WTC11 (cell line): ENCODE measurements around the gene MAPK14. TPM values are rescaled to one million over a fixed set of nuclear protein-coding genes. Genes with fewer than 3 reads are reported as not detected.
A peak's percentile ranks its signal among the peaks of the same experiment; 100 is the strongest.

Experiments used
- ATAC-seq: fragments of 200-7000 bp; cut with Tn5 transposase; 2 replicates; pipeline ENCODE4 v1.10.0; 2021; ENCODE audit warnings: mild to moderate bottlenecking, moderate library complexity
- CTCF ChIA-PET: fragments of 300-600 bp; sonication (Branson Sonifier 250); formaldehyde crosslinking; loops from one replicate; lab custom pipeline; 2021; ENCODE audit warnings: antibody characterized with exemption; lab: Charles Lee
- POLR2A ChIA-PET: fragments of 350-600 bp; sonication (Branson Sonifier 250); formaldehyde crosslinking; loops from one replicate; lab custom pipeline; 2021; ENCODE audit warnings: antibody characterized with exemption; lab: Charles Lee
- DNase-seq: peaks from one replicate; pipeline ENCODE4 v3.0.0; 2021; ENCODE audit warnings: low spot score
- H3K27ac Mint-ChIP-seq: 2 replicates; pipeline ENCODE4 v1.8.0; 2021; ENCODE audit warnings: mixed read lengths
- H3K27me3 Mint-ChIP-seq: 2 replicates; pipeline ENCODE4 v1.8.0; 2021; ENCODE audit warnings: low read depth, mild to moderate bottlenecking, moderate library complexity, mixed read lengths
- H3K36me3 Mint-ChIP-seq: 2 replicates; pipeline ENCODE4 v1.8.0; 2021; ENCODE audit warnings: mixed read lengths
- H3K4me1 Mint-ChIP-seq: 2 replicates; pipeline ENCODE4 v1.8.0; 2022; ENCODE audit warnings: mixed read lengths
- H3K4me3 Mint-ChIP-seq: 2 replicates; pipeline ENCODE4 v1.8.0; 2021; ENCODE audit warnings: mild to moderate bottlenecking, moderate library complexity, mixed read lengths
- H3K9me3 Mint-ChIP-seq: 2 replicates; pipeline ENCODE4 v1.8.0; 2021; ENCODE audit warnings: mixed read lengths
- ATF1 ChIP-seq: sonication (generic); formaldehyde crosslinking; IDR thresholded peaks from 2 replicates; pipeline ENCODE4 v1.8.1; 2023; ENCODE audit warnings: mild to moderate bottlenecking, moderate library complexity, missing genetic modification reagents
- ESRRA ChIP-seq: sonication (generic); formaldehyde crosslinking; IDR thresholded peaks from 2 replicates; pipeline ENCODE4 v1.8.1; 2022; ENCODE audit warnings: mild to moderate bottlenecking, missing genetic modification reagents, borderline replicate concordance
- GTF2I ChIP-seq: fragments of 250-450 bp; sonication (Bioruptor Pico); conservative IDR thresholded peaks from 2 replicates; pipeline ENCODE4 v1.4.0; 2021; ENCODE audit warnings: mild to moderate bottlenecking
- NFYB ChIP-seq: sonication (generic); formaldehyde crosslinking; conservative IDR thresholded peaks from 2 replicates; pipeline ENCODE4 v1.8.0; 2022; ENCODE audit warnings: low read depth, missing genetic modification reagents
- NR1H2 ChIP-seq: sonication (generic); formaldehyde crosslinking; IDR thresholded peaks from 2 replicates; pipeline ENCODE4 v1.9.0; 2021; ENCODE audit warnings: mild to moderate bottlenecking, moderate library complexity, missing genetic modification reagents
- RORB ChIP-seq: fragments of 250-450 bp; sonication (Bioruptor Pico); IDR thresholded peaks from 2 replicates; pipeline ENCODE4 v1.9.0; 2021; ENCODE audit warnings: mild to moderate bottlenecking
- TEAD1 ChIP-seq: sonication (generic); formaldehyde crosslinking; IDR thresholded peaks from 2 replicates; pipeline ENCODE4 v1.8.0; 2022; ENCODE audit warnings: mild to moderate bottlenecking, missing genetic modification reagents
- TEAD4 ChIP-seq: sonication (generic); formaldehyde crosslinking; IDR thresholded peaks from 2 replicates; pipeline ENCODE4 v1.8.0; 2022; ENCODE audit warnings: mild to moderate bottlenecking, missing genetic modification reagents
- ZNF121 ChIP-seq: sonication (generic); formaldehyde crosslinking; IDR thresholded peaks from 2 replicates; pipeline ENCODE4 v1.8.0; 2023; ENCODE audit warnings: missing genetic modification reagents
- ZNF138 ChIP-seq: sonication (generic); formaldehyde crosslinking; conservative IDR thresholded peaks from 2 replicates; pipeline ENCODE4 v1.8.1; 2022; ENCODE audit warnings: mild to moderate bottlenecking, moderate library complexity, missing genetic modification reagents
- ZNF219 ChIP-seq: sonication (generic); formaldehyde crosslinking; IDR thresholded peaks from 2 replicates; pipeline ENCODE4 v1.8.0; 2023; ENCODE audit warnings: missing genetic modification reagents, mild to moderate bottlenecking, borderline replicate concordance
- ZNF232 ChIP-seq: sonication (generic); formaldehyde crosslinking; IDR thresholded peaks from 2 replicates; pipeline ENCODE4 v1.8.0; 2022; ENCODE audit warnings: mild to moderate bottlenecking, missing genetic modification reagents
- ZNF423 ChIP-seq: fragments of 250-450 bp; sonication (Bioruptor Pico); IDR thresholded peaks from 2 replicates; pipeline ENCODE4 v2.1.2; 2022; ENCODE audit warnings: mild to moderate bottlenecking, moderate library complexity
- total RNA-seq: library from RNA; stranded (reverse); gene quantifications from 3 replicates; pipeline ENCODE4 v1.2.3, GENCODE V29; 2021
- TF ChIP-seq, protein P1 (sequence below): fragments of 250-450 bp; sonication (Bioruptor Pico); IDR thresholded peaks from 2 replicates; pipeline ENCODE4 v1.8.0; 2021; ENCODE audit warnings: mild to moderate bottlenecking
- TF ChIP-seq, protein P2 (sequence below): fragments of 200-600 bp; IDR thresholded peaks from 2 replicates; pipeline ENCODE4 v1.8.0; 2022; ENCODE audit warnings: antibody characterized with exemption
- TF ChIP-seq, protein P3 (sequence below): sonication (generic); formaldehyde crosslinking; IDR thresholded peaks from 2 replicates; pipeline ENCODE4 v1.8.1; 2023; ENCODE audit warnings: mild to moderate bottlenecking, moderate library complexity, missing genetic modification reagents
- TF ChIP-seq, protein P4 (sequence below): sonication (generic); formaldehyde crosslinking; IDR thresholded peaks from 2 replicates; pipeline ENCODE4 v1.8.1; 2022; ENCODE audit warnings: missing genetic modification reagents, borderline replicate concordance
- TF ChIP-seq, protein P5 (sequence below): fragments of 250-450 bp; sonication (Bioruptor Pico); IDR thresholded peaks from 2 replicates; pipeline ENCODE4 v1.9.0; 2021; ENCODE audit warnings: moderate library complexity, mild to moderate bottlenecking, inconsistent platforms, borderline replicate concordance
- TF ChIP-seq, protein P6 (sequence below): sonication (generic); formaldehyde crosslinking; IDR thresholded peaks from 2 replicates; pipeline ENCODE4 v1.8.0; 2022; ENCODE audit warnings: mild to moderate bottlenecking, missing genetic modification reagents
- TF ChIP-seq, protein P7 (sequence below): sonication (generic); formaldehyde crosslinking; conservative IDR thresholded peaks from 2 replicates; pipeline ENCODE4 v1.8.1; 2023; ENCODE audit warnings: mild to moderate bottlenecking, low read depth, missing genetic modification reagents, moderate library complexity
- TF ChIP-seq, protein P8 (sequence below): sonication (generic); formaldehyde crosslinking; IDR thresholded peaks from 2 replicates; pipeline ENCODE4 v1.8.0; 2023; ENCODE audit warnings: mild to moderate bottlenecking, missing genetic modification reagents

The MAPK14 gene
- total RNA-seq, 1 experiment from 2014 or later = 34.0 TPM

DNA sequence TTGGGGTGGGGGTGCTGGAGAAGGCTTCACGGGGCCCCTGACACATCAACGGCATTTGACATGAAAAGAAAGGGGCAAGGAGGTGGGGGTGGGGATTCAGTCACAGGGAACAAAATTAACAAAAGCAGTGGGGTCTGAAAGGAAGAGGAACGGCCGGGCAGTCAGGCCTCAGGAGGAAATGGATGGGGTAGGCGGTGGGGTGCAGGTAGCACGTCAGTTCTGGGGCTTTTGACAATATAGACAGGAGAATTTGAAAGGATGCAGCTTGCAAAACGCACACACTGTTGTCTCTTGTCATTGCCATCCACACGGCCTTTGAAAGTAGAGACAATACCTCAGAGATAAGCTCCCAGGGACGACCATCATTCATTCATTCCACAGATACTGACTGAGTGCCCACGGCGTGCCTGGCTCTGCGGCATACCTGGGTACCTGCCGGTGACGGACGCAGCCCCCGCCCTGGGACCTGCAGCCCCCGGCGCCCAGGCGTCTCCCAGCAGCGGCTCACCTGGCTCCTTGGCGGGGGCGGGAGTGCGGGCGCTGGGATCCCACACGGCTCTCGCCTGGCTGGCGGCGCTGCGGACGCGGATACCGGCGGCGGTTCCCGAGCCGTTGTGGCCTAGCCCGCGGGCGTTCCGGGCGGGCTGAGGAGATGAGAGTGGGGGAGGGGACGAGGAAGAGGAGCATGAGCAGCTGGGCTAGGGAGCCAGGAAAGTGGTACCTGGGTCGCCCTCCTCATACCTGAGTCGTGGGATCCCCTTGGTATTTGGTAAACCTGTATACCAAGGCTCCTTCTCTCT lies 3.4 kb upstream of the MAPK14 start, which contains the start of gene SLC26A8:
Gene SLC26A8 (minus strand): TSS at position 646 of the 800 bp plus-strand sequence. CDS start 4,934 bp downstream, outside the sequence.
- POLR2A ChIA-PET = interaction anchor here (0.6 kb wide), 1 partner anchor 36 kb away, joined by 3 read pairs; no protein-coding TSS in a partner anchor
- H3K4me3 Mint-ChIP-seq = peak within 1 kb of the TSS; percentile 73
- H3K27me3 Mint-ChIP-seq = peaks cover 9% of the 10 kb centered on the region; the same call in 1 of the 2 replicates
- no peaks in the 10 kb centered on the region for H3K9me3 Mint-ChIP-seq
- DNase-seq (peak; percentile 60), ATAC-seq (0 out of 2 replicates have a peak, but pooled peaks have one; percentile 3)
- peaks cover 40% of the 10 kb centered on the region for H3K4me1 Mint-ChIP-seq
- no peaks in the 10 kb centered on the region for H3K36me3 Mint-ChIP-seq
- CTCF ChIA-PET = no interaction called here
- H3K27ac Mint-ChIP-seq = no peak within 1 kb of the TSS
- TF ChIP-seq TEAD1 (CRISPR knock-in tag) (no peak), ESRRA (CRISPR knock-in tag) (no peak), ZNF121 (CRISPR knock-in tag) (no peak), ZNF219 (CRISPR knock-in tag) (no peak), NFYB (CRISPR knock-in tag) (no peak), ZNF232 (CRISPR knock-in tag) (0 out of 2 replicates have a peak, but pooled peaks have one; percentile 39), ATF1 (no peak), TEAD4 (CRISPR knock-in tag) (no peak), NR1H2 (CRISPR knock-in tag) (no peak), GTF2I (CRISPR knock-in tag) (no peak), ZNF423 (CRISPR knock-in tag) (no peak), RORB (CRISPR knock-in tag) (no peak), ZNF138 (CRISPR knock-in tag) (no peak)
- TF ChIP-seq, protein P1, sequence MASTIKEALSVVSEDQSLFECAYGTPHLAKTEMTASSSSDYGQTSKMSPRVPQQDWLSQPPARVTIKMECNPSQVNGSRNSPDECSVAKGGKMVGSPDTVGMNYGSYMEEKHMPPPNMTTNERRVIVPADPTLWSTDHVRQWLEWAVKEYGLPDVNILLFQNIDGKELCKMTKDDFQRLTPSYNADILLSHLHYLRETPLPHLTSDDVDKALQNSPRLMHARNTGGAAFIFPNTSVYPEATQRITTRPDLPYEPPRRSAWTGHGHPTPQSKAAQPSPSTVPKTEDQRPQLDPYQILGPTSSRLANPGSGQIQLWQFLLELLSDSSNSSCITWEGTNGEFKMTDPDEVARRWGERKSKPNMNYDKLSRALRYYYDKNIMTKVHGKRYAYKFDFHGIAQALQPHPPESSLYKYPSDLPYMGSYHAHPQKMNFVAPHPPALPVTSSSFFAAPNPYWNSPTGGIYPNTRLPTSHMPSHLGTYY (CRISPR knock-in tag) = no peak
- TF ChIP-seq, protein P2, sequence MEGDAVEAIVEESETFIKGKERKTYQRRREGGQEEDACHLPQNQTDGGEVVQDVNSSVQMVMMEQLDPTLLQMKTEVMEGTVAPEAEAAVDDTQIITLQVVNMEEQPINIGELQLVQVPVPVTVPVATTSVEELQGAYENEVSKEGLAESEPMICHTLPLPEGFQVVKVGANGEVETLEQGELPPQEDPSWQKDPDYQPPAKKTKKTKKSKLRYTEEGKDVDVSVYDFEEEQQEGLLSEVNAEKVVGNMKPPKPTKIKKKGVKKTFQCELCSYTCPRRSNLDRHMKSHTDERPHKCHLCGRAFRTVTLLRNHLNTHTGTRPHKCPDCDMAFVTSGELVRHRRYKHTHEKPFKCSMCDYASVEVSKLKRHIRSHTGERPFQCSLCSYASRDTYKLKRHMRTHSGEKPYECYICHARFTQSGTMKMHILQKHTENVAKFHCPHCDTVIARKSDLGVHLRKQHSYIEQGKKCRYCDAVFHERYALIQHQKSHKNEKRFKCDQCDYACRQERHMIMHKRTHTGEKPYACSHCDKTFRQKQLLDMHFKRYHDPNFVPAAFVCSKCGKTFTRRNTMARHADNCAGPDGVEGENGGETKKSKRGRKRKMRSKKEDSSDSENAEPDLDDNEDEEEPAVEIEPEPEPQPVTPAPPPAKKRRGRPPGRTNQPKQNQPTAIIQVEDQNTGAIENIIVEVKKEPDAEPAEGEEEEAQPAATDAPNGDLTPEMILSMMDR = no peak
- TF ChIP-seq, protein P3, sequence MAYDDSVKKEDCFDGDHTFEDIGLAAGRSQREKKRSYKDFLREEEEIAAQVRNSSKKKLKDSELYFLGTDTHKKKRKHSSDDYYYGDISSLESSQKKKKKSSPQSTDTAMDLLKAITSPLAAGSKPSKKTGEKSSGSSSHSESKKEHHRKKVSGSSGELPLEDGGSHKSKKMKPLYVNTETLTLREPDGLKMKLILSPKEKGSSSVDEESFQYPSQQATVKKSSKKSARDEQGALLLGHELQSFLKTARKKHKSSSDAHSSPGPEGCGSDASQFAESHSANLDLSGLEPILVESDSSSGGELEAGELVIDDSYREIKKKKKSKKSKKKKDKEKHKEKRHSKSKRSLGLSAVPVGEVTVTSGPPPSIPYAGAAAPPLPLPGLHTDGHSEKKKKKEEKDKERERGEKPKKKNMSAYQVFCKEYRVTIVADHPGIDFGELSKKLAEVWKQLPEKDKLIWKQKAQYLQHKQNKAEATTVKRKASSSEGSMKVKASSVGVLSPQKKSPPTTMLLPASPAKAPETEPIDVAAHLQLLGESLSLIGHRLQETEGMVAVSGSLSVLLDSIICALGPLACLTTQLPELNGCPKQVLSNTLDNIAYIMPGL = 0 out of 2 replicates have a peak, but pooled peaks have one; percentile 39
- TF ChIP-seq, protein P4, sequence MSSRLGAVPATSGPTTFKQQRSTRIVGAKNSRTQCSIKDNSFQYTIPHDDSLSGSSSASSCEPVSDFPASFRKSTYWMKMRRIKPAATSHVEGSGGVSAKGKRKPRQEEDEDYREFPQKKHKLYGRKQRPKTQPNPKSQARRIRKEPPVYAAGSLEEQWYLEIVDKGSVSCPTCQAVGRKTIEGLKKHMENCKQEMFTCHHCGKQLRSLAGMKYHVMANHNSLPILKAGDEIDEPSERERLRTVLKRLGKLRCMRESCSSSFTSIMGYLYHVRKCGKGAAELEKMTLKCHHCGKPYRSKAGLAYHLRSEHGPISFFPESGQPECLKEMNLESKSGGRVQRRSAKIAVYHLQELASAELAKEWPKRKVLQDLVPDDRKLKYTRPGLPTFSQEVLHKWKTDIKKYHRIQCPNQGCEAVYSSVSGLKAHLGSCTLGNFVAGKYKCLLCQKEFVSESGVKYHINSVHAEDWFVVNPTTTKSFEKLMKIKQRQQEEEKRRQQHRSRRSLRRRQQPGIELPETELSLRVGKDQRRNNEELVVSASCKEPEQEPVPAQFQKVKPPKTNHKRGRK = no peak
- TF ChIP-seq, protein P5, sequence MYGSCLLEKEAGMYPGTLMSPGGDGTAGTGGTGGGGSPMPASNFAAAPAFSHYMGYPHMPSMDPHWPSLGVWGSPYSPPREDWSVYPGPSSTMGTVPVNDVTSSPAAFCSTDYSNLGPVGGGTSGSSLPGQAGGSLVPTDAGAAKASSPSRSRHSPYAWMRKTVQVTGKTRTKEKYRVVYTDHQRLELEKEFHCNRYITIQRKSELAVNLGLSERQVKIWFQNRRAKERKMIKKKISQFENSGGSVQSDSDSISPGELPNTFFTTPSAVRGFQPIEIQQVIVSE = no peak
- TF ChIP-seq, protein P6, sequence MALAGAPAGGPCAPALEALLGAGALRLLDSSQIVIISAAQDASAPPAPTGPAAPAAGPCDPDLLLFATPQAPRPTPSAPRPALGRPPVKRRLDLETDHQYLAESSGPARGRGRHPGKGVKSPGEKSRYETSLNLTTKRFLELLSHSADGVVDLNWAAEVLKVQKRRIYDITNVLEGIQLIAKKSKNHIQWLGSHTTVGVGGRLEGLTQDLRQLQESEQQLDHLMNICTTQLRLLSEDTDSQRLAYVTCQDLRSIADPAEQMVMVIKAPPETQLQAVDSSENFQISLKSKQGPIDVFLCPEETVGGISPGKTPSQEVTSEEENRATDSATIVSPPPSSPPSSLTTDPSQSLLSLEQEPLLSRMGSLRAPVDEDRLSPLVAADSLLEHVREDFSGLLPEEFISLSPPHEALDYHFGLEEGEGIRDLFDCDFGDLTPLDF (CRISPR knock-in tag) = no peak
- TF ChIP-seq, protein P7, sequence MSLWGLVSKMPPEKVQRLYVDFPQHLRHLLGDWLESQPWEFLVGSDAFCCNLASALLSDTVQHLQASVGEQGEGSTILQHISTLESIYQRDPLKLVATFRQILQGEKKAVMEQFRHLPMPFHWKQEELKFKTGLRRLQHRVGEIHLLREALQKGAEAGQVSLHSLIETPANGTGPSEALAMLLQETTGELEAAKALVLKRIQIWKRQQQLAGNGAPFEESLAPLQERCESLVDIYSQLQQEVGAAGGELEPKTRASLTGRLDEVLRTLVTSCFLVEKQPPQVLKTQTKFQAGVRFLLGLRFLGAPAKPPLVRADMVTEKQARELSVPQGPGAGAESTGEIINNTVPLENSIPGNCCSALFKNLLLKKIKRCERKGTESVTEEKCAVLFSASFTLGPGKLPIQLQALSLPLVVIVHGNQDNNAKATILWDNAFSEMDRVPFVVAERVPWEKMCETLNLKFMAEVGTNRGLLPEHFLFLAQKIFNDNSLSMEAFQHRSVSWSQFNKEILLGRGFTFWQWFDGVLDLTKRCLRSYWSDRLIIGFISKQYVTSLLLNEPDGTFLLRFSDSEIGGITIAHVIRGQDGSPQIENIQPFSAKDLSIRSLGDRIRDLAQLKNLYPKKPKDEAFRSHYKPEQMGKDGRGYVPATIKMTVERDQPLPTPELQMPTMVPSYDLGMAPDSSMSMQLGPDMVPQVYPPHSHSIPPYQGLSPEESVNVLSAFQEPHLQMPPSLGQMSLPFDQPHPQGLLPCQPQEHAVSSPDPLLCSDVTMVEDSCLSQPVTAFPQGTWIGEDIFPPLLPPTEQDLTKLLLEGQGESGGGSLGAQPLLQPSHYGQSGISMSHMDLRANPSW (CRISPR knock-in tag) = no peak
- TF ChIP-seq, protein P8, sequence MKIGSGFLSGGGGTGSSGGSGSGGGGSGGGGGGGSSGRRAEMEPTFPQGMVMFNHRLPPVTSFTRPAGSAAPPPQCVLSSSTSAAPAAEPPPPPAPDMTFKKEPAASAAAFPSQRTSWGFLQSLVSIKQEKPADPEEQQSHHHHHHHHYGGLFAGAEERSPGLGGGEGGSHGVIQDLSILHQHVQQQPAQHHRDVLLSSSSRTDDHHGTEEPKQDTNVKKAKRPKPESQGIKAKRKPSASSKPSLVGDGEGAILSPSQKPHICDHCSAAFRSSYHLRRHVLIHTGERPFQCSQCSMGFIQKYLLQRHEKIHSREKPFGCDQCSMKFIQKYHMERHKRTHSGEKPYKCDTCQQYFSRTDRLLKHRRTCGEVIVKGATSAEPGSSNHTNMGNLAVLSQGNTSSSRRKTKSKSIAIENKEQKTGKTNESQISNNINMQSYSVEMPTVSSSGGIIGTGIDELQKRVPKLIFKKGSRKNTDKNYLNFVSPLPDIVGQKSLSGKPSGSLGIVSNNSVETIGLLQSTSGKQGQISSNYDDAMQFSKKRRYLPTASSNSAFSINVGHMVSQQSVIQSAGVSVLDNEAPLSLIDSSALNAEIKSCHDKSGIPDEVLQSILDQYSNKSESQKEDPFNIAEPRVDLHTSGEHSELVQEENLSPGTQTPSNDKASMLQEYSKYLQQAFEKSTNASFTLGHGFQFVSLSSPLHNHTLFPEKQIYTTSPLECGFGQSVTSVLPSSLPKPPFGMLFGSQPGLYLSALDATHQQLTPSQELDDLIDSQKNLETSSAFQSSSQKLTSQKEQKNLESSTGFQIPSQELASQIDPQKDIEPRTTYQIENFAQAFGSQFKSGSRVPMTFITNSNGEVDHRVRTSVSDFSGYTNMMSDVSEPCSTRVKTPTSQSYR (CRISPR knock-in tag) = 0 out of 2 replicates have a peak, but pooled peaks have one; percentile 6
